ENCODE data around the gene CABLES2. TPM values are rescaled to one million over a fixed set of nuclear protein-coding genes. Genes with fewer than 3 reads are reported as not detected.
A peak's percentile ranks its signal among the peaks of the same experiment; 100 is the strongest.

The CABLES2 gene
- total and polyA plus RNA-seq, 2 of the 4 experiments (the other 2 are of a cell fraction), result 1.4 to 5.1 TPM

- POLR2A ChIA-PET (ENCODE audit: unreplicated experiment), result interaction anchor here (0.6 kb wide), 1 partner anchor 54 kb away, joined by 4 read pairs; no protein-coding TSS in a partner anchor
- Histone ChIP-seq H3K9me1 (ENCODE audit: insufficient read depth, low read length) (0 out of 2 replicates have a peak, but pooled peaks cover 4% of the 10 kb centered on the region), H3K9ac (ENCODE audit: low read depth, low read length) (no peak overlapping the region), H3K56ac (ENCODE audit: extremely low read depth, insufficient read depth, low read length) (no peak overlapping the region), H4K8ac (ENCODE audit: low read depth in 2 of 2, low read length in 2 of 2) (no peak overlapping the region), H4K5ac (ENCODE audit: low read depth, low read length) (no peak overlapping the region), H3K18ac (ENCODE audit: low read depth, low read length) (no peak overlapping the region), H3K27ac (ENCODE audit: insufficient read depth, low read length) (no peak overlapping the region), H3K36me3 (ENCODE audit: control insufficient read depth, insufficient read depth, low read length) (peaks cover 20% of the 10 kb centered on the region), H4K20me1 (ENCODE audit: insufficient read depth, low read length) (peaks cover 19% of the 10 kb centered on the region; the same call in 1 of the 2 replicates), H3K23ac (ENCODE audit: low read depth, low read length) (no peak overlapping the region), H3K27me3 (ENCODE audit: control insufficient read depth, insufficient read depth, low read length) (no peaks in the 10 kb centered on the region), H2BK15ac (ENCODE audit: low read depth, low read length) (no peak overlapping the region), H2AFZ (replicated peaks; ENCODE audit: low read length, poor library complexity) (no peak overlapping the region), H2BK20ac (ENCODE audit: low read depth, low read length) (no peak overlapping the region), H3K14ac (replicated peaks; ENCODE audit: low read depth, low read length) (no peak overlapping the region), H3K4me1 (ENCODE audit: control insufficient read depth, insufficient read depth, low read length) (no peaks in the 10 kb centered on the region), H3K4ac (ENCODE audit: low read depth, low read length) (no peak overlapping the region), H3K4me2 (ENCODE audit: low read depth, low read length) (no peak overlapping the region), H4K91ac (ENCODE audit: insufficient read depth, low read depth, low read length) (no peak overlapping the region), H2AK5ac (ENCODE audit: low read depth, low read length) (no peak overlapping the region), H3K79me1 (ENCODE audit: low read depth in 1 of 2, low read length in 2 of 2) (peaks cover 0 to 14% of the 10 kb centered on the region in 2 experiments; a peak in 3 of 4 replicates), H2AK9ac (replicated peaks; ENCODE audit: low read depth, low read length, poor library complexity) (peak overlapping the region; percentile 78), H2BK5ac (ENCODE audit: low read depth, low read length, poor library complexity, severe bottlenecking) (no peak overlapping the region), H3K9me3 (ENCODE audit: control insufficient read depth, insufficient read depth, low read length) (no peaks in the 10 kb centered on the region), H2BK120ac (ENCODE audit: low read depth, low read length) (no peak overlapping the region), H3K4me3 (ENCODE audit: insufficient read depth, low read depth, low read length) (no peak overlapping the region)
- no TSS peak for BruUV-seq (replicated peaks)
- CTCF ChIA-PET, result no interaction called here
- DNase-seq (no peak), ATAC-seq (ENCODE audit: low read depth) (no peak)
- intact Hi-C loops (cut with micrococcal nuclease), result no loop called here
- dilution Hi-C loops (cut with HindIII; ENCODE audit: low sequenced_read_pairs, unreplicated experiment), result loop anchor here (25.0 kb wide), 1 partner anchor 109 kb away; no protein-coding TSS in a partner anchor
- in situ Hi-C loops (cut with MboI; ENCODE audit: low sequenced_read_pairs), result loop anchor here (25.0 kb wide), 1 partner anchor 384 kb away; no protein-coding TSS in a partner anchor
- 93% methylated on average over 27 of the region's 35 CpGs; no CpG with 5 or more reads in 1 of the 2 experiments for WGBS, 2 experiments (ENCODE audit: extremely low coverage in 2 of 2, insufficient read length in 1 of 2)
- TF ChIP-seq CTCF (conservative IDR thresholded peaks at IDR 0.05; ENCODE audit: low read depth, low read length), result no peak
- TF ChIP-seq CEBPB (IDR thresholded peaks at IDR 0.05; ENCODE audit: low read depth, low read length), result no peak
- no peak for TF ChIP-seq MAFK (IDR thresholded peaks at IDR 0.05; ENCODE audit: low read depth, low read length)
- no peak for TF ChIP-seq SMC3 (IDR thresholded peaks at IDR 0.05; ENCODE audit: low read depth, low read length)
- no peak for TF ChIP-seq FOS (IDR thresholded peaks at IDR 0.05; ENCODE audit: low read depth, low read length)
- no peak for TF ChIP-seq USF2 (IDR thresholded peaks at IDR 0.05; ENCODE audit: low read depth, low read length)
- no peak for TF ChIP-seq CHD1 (IDR thresholded peaks at IDR 0.05; ENCODE audit: low read depth, low read length)
- TF ChIP-seq MAZ (IDR thresholded peaks at IDR 0.05; ENCODE audit: borderline replicate concordance, low read depth, low read length), result no peak
- TF ChIP-seq POLR2A (IDR thresholded peaks at IDR 0.05; ENCODE audit: low read depth, low read length), result no peak
- TF ChIP-seq ELK1 (IDR thresholded peaks at IDR 0.05; ENCODE audit: borderline replicate concordance, low read depth, low read length), result no peak
- TF ChIP-seq RCOR1 (IDR thresholded peaks at IDR 0.05; ENCODE audit: insufficient replicate concordance, low read length), result no peak
- no peak for TF ChIP-seq BHLHE40 (IDR thresholded peaks at IDR 0.05; ENCODE audit: low read depth, low read length)
- TF ChIP-seq MXI1 (IDR thresholded peaks at IDR 0.05; ENCODE audit: borderline replicate concordance, low read depth, low read length), result no peak
- no peak for TF ChIP-seq RAD21 (IDR thresholded peaks at IDR 0.05; ENCODE audit: low read length)
These were observed 10.5 kb downstream of the CABLES2 start for GRCh38 chr20:62396367-62397239.

Data from IMR-90 (cell line).